M059J (cell line): ENCODE data around the gene DUSP14. TPM values are rescaled to one million over a fixed set of nuclear protein-coding genes. Genes with fewer than 3 reads are reported as not detected.
"Not testable (repeated sequence)": the region's sequence is repeated elsewhere in the genome, so short reads cannot be mapped to it uniquely, and the experiment has no call there.

Source experiments
- DNase-seq: peaks from one replicate; pipeline ENCODE4 v3.0.0-alpha.2; 2012; ENCODE audit warnings: low read depth
- total RNA-seq: library from RNA; depleted of rRNA; stranded (reverse); fragments of >200 nt; shearing (Covaris generic); gene quantifications from 2 replicates; pipeline ENCODE4 v1.2.3, GENCODE V29; 2014

DUSP14 gene
- total RNA-seq, 1 experiment from 2014 or later = 71.2 TPM

DNA sequence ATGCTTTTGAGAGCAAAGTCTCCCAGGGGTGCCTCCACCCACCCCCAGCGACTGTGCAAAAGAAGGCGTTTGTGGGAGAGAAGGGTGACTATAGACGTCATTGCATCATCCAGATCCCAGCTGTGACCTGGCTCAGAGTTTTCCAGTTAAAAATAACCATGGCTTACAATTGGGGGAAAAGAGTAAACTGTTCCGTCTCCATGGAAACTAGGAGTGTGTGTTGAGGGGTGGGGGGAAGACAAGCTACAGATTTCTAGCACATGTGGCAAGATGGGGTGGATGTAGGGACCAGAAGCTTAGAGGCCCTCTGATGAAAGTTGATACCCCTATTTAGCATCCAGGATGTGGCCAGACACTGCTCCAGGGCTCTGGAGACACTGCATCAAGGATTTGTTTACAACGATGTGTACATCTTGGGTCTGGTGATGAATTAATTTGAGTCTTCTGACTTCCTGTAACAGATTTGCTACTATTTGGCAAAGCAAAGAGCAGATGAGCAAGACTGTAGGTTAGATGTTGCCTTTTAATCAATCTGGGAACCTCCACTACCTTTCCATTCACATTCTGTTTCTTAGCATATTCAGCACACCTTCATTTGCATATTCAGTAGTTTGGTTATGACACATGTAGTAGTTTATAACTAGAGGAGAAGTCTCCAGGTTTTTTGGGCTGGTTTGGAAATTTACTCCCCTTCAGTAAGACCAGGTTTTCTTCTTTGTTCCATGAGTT, 6.2 kb upstream of the DUSP14 start:
- peak; percentile 83 for DNase-seq

DNA sequence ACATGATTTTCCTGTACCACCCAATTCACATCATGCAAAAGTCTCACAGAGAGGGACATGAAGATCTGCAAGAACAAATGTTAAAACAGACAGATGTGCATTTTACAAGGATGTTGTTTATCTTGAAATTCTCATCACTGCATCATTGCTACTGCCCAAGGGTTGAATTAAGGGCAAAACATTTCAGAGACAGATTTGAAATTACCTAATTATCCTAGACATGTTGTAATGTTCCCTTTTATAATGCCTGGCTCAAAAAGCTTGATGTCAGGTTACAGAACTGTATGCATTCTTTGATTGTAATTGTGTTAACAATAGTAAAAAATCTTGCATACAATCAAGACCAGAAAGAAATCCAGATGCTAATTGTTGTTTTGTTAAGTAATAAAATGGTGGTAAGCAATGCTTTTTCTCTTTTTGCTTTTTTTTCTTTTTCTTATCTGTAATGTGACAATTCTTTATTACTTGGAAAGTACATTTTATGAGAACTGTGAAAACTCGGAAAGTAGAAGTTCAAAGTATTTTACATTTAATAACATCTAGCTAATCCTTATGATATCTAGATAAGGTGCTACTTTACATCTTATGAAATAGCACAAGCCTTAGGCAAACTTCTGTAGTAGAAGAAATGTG, 3.6 kb upstream of the DUSP14 start:
- DNase-seq = no peak

DNA sequence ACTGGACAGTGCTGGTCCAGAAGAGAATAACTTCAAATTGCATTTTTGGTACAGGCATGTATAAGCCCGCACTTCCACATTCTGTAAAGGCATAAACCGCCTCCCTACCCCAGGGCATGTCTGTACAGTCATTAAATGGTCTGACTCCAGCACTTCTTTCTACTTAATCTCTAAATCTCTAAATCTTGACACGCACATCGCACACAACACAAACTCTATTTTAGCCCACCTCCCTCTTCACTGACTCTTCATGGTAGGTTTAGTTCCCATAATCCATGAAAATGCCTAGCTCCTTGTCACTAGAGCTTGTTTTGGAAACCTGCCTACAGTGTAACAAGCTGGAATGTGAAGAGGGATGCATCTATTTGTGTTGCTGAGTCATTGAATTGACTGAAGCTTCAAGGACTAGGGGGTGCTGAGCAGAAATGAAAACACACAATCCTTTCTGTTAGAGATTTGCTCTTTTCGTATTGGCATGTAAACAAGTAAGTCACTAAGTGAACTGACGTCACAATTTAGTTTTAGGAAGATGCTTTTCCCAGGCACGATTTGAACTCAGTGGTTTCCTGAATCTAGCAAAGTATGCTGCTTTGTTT, 1.6 kb upstream of the DUSP14 start:
- DNase-seq = peak; percentile 97

DNA sequence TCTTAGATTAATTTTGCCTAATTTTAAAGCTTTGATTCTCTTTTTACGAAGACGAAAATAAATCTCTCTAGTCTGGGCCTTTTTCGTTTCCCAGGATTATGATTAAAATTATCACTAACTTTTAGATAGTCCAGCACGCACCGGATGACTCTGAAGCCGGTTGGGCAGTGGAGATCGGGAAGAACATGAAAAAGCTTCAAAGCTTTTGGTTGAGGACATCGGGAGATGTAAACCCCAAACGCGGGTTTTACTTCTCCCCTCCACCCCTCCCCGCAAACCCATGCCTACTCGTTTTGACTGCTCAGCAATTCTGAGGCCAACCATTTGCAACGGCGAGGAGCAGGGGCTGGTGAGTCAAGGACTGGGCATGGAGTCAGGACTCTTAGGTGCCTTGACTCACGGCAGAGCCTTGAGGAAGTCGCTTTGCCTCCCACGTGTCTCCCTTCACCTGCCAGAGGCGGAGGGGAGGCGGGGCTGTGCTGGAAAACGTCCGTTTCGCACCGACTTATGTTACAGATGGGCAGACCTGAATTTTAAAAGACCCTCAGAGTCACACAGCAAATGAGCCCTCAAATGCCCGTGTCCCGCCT, 989 bp upstream of the DUSP14 start:
- peak; percentile 98 for DNase-seq

DNA sequence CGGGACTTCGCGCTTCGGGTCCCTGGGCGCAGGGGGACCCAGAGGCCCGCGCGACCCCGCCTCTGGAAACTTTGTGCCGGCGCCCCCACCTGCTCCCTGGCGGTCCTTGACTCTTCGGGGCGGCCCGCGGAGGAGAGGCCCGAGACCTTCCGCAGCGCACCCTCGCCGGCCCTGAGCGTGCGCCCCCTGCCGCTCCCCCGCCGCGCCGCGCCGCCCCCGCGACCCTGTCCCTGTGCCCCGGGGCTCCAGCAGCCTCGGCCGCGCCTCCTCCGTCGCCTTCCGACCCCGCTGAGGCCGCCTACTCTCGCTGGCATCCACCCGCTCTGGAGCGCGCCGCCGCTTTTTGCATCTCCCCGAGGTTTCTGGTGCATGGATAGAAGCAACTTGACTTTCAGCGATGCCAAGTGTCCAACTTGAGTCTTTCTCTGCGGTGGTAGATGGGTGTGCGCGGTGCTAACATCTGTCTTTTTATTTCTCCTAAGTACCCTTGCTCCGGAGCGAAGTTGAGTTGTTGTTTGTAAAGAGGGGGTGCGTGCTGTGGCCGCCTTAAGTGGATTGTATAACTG, 414 bp downstream of the DUSP14 start:
- DNase-seq = peak; percentile 76

DNA sequence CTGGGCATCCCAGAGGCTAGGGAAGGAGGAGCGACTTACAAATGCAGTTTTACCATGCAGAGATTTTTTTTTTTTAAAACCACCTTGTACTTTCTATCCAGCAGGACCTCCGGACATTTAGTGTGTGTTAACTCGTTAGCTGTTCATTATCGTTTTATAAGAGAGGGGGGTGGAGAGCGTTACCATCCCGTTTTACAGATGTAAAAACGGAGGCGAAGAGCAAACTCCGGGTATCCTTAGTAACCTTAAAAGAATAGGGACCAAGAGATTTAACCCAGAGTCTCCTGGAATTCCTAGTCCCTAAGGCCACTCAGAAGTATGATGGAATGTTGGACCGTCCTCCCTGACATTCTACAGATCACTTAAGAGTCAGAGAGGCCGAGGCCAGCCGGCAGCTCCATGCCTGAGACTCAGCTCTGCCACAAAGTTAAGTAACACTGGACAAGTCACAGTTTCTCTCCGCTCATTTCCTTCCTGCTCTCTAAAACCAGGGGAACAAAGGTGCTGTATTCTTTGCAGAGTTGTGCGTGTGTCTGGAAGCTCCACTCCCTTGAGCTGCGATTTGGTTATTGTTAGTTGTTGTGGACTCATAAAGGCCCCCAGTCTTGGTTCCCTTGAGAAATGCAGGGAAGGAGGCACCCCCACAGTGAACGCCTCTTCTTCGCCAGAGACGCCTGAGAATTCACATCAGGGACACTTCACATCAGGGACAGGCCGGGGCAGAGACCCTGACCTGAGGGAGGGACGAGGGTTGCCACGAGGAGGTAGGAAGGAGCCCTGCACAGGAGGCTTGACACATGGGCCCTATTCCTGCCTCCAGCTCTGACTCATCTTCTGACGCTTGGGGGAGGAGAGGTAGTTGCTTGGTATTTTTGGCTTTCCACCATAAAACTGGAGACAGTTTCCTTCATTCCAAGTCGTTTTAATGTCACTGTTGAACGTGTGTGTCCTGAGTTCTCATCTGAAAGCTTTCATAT, 1.2 kb downstream of the DUSP14 start:
- DNase-seq = peak; percentile 94

DNA sequence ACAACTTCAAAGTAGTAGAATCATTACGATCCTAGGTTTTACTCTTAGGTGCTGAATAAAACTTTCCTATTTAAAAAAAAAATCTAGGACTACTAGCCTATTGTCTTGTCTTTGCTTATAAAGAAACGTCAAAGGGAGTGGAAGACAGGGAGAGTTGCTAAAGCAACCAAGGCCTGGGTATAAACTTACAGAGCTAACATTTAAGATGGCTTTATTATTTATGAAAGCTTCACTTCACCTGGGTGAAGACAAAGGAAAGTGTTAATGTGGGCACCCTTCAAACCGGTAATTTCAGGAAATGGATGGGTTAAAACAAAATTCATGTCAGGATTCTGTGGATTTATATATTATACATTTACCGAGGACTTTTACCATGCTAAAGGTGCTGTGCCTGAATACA, 2.5 kb downstream of the DUSP14 start:
- DNase-seq = no peak

DNA sequence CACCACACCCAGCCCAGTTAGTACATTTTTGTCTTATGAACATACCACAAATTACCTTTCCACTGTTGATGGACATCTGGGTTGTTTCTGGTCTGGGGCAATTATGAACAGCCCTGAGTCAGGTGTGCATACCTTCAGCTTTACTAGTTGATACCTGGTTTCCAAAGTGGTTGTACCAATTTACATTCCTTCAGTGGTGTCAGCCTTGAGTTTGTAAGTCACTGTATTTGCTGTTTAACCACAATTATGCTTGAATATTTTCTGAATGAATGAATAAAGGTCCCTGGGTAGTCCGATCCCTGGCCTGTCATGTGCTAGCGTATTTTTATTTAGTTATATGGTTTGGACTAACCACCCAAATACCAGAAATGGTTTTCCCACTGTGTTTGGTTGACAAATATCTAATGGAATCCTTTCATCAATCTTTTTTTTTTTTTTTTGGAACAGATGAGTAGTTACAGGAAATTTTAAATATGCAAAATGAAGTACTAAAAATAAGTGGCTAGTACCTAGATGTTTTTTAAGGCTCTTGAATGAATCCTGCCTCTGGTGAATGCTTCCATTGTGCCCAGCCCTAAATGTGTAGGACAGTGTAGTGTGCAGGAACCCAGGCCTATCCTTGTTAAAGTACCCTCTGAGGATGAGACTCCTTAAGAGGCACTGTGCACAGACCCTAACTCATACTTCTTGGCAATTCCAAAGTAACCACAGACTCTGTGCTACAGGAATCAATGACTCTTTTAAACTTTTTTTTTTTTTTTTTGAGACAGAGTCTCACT, 3.7 kb downstream of the DUSP14 start:
- DNase-seq = peak; percentile 94

DNA sequence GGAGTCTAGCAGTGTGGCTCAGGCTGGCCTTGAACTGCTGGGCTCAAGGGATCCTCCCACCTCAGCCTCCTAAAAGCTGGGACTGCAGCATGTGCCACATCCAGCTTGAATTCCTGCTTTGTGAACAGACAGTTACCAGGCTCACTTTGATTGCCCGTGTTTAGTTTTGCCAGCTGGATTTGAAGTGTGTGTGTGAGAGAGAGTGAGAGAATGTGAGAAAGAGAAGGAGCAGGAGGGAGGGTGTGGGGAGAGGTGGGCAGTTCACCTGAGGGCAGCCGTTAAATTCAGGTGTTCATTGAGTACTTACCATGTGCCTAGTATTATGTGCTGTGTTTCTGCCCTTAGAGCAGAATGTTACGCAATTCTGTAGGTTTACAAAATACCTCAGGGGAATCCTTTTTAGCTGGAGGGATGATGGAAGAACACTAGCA, 4.7 kb downstream of the DUSP14 start:
- DNase-seq = no peak

DNA sequence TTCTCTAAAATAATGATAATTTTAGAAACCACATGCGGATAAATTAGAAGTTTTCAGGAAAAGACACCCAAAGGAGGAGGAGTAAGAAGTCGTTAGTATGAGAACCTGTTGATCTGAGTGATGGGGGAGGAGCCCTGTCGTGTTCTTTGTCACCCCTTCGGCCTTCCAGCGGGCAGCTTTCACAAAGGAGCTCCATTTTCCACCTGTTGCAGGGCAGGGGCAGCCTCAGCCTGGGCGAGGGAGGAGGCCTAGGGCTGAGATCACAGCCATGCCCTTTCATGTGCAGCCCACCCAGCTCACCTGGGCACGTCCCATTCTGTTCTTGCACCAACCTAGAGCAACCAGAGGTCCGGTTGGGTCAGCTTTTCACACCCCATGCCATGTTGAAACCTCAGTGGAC, 5.3 kb downstream of the DUSP14 start:
- DNase-seq = no peak

DNA sequence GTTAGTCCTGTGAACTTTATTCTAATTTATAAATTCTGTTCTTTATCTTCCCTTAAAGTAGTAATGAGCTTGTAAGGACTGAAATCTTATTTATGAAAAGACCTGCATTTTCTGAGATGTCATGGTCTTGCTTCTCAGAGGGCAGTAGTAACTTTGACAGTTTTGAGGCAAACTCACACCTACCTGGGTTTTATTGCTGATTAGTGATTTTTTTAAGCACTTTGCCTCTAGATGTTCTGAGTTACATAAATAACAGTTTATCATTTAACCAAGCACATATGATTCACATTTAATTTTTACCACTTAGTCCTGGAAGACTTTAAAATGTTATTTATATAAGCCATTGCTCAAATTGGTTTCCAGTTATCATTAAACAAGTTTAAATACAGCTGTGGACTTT, 10.7 kb downstream of the DUSP14 start:
- no peak for DNase-seq

DNA sequence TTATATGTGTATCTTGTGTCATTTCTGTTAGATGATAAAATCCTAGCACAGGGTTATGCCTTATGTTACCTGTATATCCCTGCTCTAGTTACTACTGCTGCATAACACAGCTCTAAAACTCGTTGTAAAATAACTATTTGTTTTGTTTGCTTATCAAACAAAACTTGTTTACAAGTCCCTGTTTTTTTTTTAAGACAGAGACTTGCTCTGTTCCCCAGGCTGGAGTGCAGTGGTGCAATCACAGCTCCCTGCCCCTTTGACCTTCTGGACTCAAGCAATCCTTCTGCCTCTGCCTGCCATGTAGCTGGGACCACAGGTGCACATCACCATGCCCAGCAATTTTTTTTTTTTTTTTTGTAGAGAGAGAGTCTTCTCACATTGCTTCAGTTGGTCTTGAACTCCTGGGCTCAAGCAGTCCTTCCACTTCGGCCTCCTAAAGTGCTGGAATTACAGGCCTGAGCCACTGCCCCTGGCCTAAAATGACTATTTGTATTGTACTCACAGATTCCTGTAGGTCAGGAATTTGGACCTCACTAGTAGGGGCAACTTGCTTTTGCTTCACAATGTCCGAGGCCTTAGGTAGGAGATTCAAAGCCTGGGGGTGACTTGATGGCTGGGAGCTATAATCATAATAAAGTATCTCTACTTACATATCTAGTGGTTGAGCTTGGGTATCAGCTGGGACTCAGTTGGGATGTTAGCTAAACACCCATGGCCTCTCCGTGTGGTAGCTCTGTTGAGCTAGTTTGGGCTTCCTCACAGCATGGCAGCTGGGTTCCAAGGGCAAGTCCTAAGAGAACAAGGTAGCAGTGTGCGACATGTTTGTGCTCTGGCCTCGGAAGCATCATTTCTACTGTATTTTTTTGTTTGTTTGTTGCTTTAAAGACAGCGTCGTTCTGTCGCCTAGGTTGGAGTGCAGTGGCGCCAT, 12.6 kb downstream of the DUSP14 start:
- no peak for DNase-seq

DNA sequence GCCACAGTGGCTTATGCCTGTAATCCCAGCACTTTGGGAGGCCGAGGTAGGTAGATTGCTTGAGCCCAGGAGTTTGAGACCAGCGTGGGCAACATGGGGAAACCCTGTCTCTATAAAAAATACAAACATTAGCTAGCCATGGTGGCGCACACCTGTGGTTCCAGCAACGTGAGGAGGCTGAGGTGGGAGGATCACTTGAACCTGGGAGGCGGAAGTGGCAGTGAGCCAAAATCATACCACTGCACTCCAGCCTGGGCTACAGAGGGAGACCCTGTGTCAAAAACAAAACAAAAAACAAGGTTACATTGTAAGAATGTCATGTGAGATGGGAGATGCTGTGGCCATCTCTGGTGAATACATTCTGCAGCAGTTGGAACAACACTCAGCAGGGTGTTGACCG, 13.5 kb downstream of the DUSP14 start:
- DNase-seq = no peak

DNA sequence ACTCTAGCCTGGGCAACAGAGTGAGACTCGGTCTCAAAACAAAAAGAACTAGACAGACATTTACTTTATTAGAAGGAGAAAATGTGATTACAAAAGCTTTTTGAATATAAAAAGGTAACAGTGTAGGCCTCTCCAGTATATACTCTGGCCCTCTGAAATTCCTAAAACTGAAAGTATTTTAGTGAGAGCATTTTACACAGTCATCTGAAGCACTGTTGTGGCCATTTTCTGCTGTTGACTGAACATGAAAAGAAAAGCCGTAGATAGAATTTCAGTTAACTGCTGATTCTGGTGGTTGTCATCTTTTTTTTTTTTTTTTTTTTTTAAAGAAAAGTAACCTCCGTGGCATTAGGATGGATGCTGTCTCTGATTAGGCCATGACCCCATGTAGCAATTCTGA, 15.6 kb downstream of the DUSP14 start:
- DNase-seq = no peak

DNA sequence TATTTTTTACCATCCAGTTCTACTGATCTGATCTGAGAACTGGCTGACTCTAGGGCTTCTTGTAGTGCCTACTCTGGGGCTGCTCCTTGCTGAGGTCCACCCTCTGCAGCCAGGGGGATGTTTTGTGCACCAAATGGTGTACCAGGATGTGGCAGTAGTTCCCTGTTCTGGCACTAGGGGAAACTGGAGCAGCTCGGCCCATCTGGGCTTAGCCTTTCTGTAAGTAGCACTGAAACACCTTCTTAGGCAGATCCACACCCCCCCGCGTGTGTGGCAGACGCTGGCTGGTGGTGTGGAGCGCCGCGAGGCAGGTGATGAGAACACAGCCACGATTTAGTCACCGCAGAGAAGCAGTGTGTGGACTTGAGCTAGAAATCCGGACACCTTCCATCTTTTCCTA, 17.0 kb downstream of the DUSP14 start:
- peak; percentile 44 for DNase-seq

DNA sequence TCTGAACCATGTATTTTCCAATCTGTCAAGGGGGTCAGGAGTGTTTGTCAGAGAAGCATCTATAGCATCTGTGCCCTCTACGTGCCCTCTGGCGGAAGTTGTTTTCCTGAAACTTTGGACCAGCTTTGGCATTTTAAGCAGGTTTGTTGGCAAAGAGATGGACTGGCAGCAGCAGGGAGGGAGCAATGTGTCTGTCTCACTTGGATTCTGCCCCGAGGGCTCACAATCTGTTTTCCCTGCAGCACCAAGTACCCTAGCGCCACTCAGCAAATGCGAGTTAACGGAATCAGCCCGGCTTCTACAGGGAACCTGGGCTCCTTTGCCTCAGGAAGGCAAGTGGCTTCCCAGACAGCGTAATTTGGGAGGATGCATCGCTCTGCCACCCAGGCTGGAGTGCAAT, 17.4 kb downstream of the DUSP14 start:
- no peak for DNase-seq

DNA sequence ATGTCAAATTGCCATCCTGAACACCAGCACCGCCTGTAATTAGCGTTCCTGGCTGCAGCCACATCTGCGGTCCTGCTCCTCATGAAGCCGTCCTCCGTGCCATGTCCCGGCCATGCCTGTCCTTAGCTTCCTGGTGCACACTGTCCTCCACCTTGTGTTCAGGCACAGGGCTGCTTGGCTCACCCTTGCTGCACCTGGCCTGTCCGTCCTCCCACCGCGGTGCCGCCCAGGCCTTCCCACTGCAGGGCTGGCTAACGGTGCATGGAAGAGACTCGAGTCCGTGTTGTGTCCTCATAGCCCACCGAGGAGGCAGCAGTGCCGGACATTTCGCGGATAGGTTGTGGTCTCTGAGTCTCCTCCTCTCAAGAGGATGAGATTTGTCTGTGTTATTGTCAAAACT, 20.4 kb downstream of the DUSP14 start:
- no peak for DNase-seq

DNA sequence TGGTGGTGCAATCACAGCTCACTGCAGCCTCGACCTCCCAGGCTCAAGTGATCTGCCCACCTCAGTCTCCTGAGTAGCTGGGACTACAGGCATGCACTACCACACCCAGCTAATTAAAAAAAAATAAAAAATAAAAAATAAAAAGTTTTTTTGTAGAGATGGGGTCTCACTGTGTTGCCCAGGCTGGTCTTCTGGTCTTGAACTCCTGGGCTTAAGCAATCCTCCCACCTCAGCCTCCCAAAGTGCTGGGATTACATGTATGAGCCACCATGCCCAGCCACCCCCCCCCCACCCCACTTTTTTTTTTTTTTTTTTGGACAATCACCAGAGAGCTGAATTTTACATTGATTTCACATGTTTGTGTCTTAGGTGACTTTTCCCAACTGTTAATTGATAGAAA, 22.0 kb downstream of the DUSP14 start:
- DNase-seq = not testable (repeated sequence)

DNA sequence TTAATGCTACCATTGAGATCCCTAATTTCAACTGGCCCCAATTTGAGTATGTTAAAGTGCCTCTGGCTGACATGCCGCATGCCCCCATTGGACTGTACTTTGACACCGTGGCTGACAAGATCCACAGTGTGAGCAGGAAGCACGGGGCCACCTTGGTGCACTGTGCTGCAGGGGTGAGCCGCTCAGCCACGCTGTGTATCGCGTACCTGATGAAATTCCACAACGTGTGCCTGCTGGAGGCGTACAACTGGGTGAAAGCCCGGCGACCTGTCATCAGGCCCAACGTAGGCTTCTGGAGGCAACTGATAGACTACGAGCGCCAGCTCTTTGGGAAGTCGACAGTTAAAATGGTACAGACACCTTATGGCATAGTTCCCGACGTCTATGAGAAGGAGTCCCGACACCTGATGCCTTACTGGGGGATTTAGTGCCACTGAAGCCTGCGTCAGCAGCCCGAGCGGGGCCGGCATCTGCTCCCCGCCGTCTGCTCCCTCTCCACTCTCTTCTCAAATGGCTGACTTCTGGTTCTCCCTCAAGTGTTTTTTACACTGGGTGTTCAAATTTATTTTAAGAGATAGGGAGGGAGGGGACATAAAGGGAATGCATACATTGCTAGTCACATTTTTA, 22.9 kb downstream of the DUSP14 start:
- DNase-seq = no peak
